DMS153 treated with DMSO at 0.1 percent for 48 hours (cell line): ENCODE data around the gene PCNX1.
"Not testable (repeated sequence)": the region's sequence is repeated elsewhere in the genome, so short reads cannot be mapped to it uniquely, and the experiment has no call there.

Experiments used
- DNase-seq: peaks from one replicate; lab custom pipeline; 2025; ENCODE audit not compliant: unreplicated experiment; lab: John Stamatoyannopoulos, UW

PCNX1 gene

DNA sequence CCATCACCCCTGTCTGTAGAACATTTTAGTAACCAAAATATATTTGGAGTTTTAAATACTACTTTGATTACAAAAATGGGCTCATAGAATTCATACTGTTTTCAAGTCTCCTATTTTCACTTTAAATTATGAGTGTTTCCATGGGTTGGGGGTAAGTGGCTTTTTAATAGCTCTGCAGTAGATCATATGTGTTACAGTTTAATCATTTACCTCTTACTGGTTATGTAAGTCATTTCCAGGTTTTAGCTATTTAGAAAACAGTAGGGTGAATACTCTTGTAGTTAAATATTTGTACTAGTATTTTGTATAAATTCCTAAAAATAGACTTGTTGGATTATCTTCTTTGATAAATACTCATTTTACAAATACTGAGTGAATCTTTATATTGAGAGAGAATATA is 8.2 kb downstream of the PCNX1 start:
- no peak for DNase-seq

DNA sequence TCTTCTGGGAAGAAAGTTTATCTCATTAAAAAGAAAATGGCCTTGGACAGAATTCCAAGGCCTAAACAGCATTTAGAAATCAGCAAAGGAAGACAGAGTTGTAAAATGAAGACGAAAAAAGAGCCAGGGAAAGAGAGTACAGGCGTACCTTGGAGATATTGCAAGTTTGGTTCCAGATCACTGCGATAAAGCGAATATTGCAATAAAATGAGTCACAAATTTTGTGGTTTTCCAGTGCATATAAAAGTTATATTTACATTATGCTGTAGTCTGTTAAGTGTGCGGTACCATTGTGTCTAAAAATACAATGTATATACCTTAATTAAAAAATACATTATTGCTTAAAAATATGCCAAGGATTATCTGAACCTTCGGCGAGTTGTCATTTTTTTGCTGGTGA is 9.0 kb downstream of the PCNX1 start:
- no peak for DNase-seq

DNA sequence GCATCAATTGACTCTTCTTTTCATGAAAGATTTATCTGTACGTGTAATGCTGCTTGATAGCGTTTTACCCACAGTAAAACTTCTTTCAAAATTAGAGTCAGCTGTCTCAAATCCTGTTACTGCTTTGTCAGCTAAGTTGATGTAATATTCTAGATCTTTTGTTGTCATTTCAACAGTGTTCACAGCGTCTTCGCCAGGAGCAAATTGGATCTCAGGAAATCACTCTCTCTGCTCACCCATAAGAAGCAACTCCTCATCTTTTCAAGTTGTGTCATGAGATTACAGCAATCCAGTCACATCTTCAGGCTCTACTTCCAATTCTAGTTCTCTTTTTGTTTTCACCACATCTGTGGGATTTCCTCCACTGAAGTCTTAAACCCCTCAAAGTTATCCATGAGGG is 9.5 kb downstream of the PCNX1 start:
- no peak for DNase-seq

DNA sequence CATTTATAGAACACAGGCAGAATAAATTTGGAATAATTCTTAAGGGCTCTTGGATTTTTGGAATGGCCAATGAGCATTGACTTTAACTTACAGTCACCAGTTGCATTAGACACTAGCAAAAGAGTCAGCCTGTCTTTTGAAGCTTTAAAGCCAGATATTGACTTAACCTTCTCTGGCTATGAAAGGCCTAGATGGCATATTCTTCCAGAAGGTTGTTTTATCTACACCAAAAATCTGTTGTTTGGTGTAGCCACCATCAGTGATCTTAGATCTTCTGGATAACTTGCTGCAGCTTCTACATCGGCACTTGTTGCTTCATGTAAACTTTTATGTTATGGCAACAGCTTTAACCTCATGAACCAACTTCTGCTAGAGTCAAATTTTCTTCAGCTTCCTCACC is 10.4 kb downstream of the PCNX1 start:
- DNase-seq: no peak

DNA sequence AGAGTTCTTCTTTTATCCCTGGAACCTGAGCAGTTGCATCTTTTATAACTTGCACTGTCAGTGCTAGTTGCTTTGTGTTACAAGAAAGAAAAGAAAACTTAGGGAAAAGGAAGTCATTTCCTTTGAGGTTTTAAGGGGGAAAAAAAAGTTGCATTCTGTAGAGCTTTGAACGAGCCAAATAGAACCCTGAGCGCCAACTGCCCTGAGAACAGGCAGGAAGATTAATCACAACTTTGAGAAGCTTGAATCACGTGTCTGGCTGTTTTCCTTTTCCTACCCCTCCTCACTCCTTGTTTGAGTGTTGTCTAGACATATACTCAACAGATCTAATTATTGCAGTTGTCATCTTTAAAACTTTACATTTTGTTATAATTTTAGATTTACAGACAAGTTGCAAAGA is 12.5 kb downstream of the PCNX1 start:
- DNase-seq: no peak

DNA sequence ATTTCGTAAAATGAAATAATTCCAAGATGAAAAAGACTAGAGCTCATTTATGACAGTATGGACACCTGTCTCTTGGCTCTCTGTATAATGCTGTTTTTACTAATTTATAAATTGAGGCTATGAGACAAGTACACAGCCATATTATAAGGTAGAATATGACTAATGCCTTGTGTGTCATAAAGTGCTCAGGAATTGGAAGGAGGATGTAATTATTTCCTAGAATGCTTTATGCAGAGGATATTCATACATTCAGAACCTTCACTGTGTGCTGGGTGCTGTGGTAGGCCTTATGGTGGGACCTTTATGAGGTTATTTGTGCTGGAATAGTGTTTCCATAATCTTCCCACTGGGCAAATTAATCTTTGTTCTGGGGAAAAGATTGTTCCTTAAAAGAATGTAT is 13.3 kb downstream of the PCNX1 start:
- no peak for DNase-seq

DNA sequence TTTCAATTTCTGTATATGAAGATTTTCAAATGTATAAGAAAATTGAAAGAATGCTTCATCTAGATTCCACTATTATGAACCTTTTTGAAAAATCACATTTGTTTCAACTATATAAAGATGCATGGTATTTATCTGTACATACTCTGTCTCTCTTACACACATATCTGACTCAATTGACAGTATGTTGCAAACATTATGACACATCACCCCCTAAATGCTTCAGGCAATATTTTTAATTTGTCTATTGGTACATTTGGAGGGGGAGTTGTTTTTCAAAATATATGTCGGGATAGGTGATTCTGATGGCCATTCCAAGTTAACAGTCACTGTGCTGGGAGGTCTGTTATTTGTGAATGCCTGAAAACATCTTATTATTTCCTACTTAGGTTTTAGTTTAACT is 14.4 kb downstream of the PCNX1 start:
- DNase-seq: no peak

DNA sequence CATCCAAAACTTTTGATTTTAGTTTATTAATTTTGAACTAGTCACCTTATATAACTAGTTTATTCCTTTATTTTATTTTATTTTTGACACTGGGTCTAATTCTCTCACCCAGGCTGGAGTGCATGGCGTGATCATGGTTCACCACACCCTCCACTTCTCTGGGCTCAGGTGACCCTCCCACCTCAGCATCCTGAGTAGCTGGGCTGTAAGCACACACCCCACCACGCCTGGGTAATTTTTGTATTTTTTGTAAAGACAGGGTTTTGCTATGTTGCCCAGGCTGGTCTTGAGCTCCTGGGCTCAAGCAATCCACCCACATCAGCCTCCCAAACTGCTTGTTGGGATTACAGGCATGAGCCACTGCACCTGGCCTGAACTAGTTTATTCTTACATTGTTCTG is 17.3 kb downstream of the PCNX1 start:
- no peak for DNase-seq

DNA sequence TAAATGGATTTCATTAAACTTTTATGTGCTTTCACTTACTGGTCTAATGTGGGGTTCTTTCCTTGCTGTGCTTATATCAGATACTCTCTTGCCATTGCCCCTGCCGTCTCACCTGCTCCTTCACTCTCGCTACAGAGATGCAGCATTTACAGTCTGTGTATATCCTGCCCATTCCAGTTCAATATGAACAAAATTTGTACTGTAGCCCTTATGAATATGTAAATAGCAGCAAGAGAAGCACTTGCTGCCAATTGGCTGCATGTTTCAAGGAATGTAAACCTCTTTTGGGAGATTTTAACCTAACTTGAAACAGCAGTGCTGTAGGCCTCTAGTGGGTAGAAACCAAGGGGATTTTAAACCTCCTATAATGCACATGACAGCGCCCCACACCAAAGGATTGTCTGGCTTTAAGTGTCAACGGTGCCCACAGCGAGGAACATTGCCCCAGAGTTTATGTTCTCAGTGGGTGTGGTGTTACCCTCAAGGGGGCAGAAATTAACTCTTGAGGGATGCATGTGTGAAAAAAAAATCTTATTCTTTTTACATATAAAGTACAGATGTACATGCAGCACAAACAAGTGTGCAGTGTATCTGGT is 19.1 kb downstream of the PCNX1 start:
- no peak for DNase-seq

DNA sequence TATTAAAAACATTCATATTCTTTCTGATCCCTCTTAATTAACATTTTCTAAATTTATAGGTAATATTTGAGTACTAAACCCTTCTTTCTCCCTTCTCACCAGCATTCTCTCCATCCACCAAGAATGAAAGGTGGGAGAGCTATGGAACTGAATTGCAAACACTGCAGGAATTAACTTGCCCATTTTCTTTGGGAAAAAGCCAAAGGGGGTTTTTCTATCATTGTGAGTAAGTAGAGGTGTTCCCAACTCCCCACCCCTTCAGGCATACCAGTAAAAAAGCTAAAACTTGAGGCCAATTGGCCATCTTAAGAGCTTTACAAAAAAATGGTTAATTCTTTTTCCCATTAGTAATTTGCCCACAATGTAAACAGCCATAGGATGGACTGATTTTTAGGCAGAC is 23.7 kb downstream of the PCNX1 start:
- DNase-seq: no peak

DNA sequence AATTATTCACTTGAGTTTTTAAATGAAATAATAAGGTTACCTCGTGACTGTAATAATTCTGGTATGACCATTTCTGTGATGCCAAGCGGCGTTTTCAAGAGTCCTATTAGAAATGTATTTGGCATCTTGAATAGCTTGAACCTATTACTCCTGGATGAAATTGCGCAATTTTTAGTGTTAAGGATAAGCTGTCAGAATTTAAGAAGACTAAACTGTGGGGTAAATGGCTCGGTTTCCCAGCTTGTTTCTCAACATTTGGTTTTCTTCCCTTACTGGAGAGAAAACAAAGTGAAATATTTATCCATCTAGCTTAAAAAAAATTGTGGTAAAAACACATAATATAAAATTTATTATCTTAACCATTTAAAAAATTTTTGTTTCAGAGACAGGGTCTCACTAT is 26.8 kb downstream of the PCNX1 start:
- DNase-seq: no peak

DNA sequence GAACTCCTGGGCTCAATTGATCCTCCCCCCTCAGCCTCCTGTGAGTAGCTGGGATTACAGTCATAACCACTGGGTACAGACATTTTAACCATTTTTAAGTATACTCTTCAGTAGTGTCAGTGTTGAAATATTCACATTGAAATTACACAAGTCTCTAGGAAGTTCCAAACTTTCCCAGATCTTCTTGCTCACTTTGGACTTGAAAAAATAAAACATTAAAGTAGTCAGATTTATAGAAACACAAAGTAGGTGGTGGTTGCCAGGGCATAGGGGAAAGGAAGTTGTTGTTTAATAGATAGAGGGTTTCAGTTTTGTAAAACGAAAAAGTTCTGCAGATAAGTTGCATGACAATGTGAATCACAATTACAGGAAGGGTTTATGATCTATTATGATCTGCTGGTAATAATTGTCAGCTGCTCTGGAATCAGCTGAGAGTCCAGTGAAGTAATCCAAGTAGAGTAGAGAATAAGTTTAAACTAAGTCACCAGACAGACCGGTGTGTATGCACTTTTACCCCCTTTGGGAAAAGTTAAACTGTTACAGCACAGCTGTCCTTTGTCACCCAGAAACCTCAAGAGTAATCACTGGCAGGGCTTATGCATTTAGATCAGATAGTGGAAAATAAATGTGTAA is 27.4 kb downstream of the PCNX1 start:
- DNase-seq: no peak

DNA sequence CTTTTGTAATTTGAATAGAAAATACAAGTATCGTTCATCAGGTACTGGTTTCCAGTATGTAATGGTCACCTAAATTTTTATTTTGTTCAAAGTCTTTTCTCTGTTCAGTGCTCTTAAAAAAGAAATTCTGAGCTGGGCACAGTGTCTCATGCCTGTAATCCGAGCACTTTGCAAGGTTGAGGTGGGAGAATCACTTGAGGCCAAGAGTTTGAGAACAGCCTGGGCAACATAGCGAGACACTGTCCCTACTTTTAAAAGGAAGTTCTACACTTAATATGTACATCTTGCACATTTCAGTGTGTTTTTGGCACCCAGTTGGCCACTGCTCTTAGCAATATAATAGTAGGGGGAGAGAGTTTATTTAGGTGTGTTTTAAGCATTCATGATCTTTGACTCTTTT is 27.9 kb downstream of the PCNX1 start:
- DNase-seq: no peak

DNA sequence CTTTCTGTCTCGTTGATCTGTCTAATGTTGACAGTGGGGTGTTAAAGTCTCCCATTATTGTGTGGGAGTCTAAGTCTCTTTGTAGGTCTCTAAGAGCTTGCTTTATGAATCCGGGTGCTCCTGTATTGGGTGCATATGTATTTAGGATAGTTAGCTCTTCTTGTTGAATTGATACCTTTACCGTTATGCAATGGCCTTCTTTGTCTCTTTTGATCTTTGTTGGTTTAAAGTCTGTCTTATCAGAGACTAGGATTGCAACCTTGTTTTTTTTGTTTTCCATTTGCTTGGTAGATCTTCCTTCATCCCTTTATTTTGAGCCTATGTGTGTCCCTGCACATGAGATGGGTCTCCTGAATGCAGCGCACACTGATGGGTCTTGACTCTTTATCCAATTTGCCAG is 32.4 kb downstream of the PCNX1 start:
- not testable (repeated sequence) for DNase-seq

DNA sequence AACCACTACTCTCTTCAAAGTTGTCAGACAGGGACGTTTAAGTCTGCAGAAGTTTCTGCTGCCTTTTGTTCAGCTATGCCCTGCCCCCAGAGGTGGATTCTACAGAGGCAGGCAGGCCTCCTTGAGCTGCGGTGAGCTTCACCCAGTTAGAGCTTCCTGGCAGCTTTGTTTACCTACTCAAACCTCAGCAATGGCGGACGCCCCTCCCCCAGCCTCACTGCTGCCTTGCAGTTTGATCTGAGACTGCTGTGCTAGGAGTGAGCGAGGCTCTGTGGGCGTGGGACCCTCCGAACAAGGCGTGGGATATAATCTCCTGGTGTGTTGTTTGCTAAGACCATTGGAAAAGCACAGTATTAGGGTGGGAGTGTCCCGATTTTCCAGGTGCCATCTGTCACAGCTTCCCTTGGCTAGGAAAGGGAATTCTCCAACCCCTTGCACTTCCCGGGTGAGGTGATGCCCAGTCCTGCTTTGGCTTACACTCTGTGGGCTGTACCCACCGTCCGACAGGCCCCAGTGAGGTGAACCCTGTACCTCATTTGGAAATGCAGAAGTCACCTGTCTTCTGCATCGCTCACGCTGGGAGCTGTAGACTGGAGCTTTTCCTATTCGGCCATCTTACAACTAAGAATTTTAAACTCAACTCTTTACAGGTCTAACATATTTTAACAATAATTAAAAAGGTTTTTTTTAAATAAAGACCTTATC is 34.5 kb downstream of the PCNX1 start:
- not testable (repeated sequence) for DNase-seq

DNA sequence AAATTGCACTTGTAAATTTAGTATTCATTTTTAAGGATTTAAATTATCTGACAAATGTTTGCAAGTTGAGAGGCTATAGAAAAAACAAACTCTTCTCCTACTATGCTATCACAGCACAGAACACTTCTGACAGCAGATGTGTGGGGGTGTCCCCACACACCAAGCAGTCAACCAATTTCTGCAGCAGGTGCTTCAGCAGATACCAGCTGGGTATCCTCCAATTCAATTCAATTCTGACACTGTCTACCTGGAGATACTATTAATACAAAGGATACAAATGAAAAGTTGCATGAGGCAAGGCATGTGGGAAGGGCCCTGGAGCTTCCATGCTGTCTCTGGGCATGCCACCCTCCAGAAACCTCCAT is 35.1 kb downstream of the PCNX1 start:
- DNase-seq: no peak

DNA sequence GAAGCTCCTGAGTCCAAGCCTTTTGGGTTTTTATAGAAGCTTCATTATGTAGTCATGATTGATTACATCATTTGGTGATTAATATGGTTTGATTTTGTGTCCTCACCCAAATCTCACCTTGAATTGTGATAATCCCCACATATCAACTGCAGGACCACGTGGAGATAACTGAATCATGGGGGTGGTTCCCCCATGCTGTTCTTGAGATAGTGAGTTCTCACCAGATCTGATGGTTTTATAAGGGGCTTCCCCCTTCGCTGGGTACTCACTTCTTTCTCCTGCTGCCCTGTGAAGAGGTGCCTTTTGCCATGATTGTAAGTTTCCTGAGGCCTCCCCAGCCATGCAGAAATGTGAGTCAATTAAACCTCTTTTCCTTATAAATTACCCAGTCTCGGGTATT is 35.5 kb downstream of the PCNX1 start:
- DNase-seq: not testable (repeated sequence)

DNA sequence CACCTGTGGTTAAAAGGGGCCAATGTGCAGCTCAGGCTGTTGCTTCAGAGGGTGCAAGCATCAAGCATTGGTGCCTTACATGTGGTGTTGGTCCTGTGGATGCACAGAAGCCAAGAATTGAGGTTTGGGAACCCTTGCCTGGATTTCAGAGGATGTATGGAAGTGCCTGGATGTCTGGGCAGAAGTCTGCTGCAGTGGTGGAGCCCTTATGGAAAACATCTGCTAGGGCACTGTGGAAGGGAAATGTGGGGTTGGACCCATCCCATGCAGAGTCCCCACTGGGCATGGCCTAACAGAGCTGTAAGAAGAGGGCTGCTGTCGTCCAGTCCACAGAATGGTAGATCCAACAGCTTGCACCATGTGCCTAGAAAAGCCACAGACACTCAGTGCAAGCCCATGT is 36.6 kb downstream of the PCNX1 start:
- DNase-seq: no peak

DNA sequence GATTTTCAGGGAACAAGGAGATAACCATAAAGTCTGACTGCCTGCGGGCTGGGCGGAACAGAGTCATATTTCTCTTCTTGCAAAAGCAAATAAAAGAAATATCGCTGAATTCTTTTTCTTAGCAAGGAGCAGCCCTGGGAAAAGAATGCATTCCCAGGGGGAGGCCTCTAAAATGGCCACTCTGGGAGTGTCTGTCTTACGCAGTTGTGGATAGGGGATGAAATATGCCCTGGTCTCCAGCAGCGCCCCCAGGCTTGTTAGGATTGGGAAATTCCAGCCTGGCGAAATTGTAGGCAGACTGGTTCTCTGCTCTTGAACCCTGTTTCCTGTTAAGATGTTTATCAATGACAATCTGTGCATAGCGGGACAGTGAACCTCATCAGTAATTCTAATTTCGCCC is 40.5 kb downstream of the PCNX1 start:
- no peak for DNase-seq

DNA sequence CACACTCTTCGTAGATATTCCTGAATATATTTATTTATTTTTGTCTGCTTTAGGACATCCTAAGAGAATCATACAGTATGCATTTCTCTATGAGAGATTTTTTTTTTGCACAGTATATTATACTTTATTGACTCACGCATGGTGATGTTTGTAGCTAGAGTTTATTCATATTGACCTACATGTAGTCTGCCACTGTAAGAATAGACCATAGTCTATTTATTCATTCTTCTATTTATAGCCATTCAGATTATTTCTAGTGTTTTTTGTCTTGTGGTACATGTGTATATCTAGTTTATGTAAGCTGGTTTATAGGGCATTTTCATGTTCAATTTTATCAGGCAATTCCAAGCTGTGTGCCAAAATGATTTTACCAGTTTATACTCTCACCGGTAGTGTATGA is 45.2 kb downstream of the PCNX1 start:
- DNase-seq: no peak

DNA sequence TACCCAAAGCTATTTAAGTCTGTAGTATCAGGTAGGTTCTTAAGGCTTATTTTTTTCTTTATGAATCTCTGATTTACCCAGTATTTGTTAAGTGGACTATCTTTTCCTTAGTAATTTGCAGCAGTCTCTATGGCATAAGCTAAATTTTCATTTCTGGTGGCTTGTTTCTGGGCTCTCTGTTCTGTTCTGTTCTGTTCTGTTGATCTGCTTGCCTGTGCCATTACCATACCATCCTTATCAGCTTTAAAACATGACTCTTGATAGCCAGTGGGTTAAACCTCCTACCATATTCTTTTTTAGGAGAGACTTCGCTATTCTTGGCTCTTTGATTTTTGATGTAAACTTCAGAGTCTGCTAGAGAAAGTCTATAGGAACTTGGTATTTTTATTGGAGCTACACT is 46.8 kb downstream of the PCNX1 start:
- DNase-seq: no peak

DNA sequence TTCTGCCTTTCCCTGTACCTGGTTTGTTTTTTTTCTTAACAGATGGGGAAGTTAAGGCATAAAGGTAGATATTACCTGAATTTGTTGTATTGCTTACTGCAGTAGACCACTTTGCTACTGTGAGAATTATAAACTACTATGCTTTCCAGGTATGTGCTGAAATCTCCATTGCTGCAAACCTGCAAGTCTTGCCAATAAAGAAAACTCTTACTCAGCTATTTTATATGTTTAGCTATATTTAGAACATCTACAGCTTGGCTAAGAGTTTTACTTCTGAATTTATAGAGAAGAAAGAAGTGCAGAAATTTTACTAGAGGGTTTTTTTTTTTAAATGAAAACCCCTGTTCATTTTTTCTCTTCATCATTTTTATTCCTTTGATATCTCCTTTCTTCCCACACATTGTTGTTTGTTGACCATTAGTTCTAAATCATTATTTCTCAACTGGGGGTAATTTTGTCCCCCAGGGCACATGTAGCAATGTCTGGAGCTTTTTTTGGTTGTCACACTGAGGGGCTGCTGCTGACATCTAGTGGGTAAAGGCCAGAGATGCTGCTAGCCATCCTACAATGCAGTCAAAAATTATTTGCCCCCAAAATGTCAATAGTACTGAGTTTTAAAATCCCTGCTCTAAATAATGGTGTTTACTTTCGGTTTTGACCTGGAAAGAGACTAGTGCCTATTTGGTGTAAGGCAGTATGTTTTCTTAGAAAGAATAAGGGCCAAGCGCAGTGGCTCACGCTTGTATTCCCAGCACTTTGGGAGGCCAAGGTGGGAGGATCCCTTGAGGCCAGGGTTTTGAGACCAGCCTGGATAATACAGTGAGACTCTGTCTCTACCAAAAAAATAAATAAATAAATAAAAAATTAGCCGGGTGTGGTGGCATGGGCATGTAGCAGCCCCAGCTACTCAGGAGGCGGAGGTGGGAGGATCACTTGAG is 48.6 kb downstream of the PCNX1 start:
- DNase-seq: peak; percentile 1
